Measurements from ENCODE around the gene KLF9. TPM values are rescaled to one million over a fixed set of nuclear protein-coding genes. Genes with fewer than 3 reads are reported as not detected.
A peak's percentile ranks its signal among the peaks of the same experiment; 100 is the strongest.

KLF9 gene
- total RNA-seq, 4 donors from 2014 or later, result 13.7 to 71.0 (median 17.3) TPM

- H3K4me3 ChIP-seq, result no peak overlapping the region
- H3K9me3 ChIP-seq, result no peaks in the 10 kb centered on the region
- H3K4me1 ChIP-seq, result peaks cover 22 to 85% (median 51%) of the 10 kb centered on the region in 3 donors
- TF ChIP-seq POLR2A (IDR thresholded peaks at IDR 0.05) (no peak), CTCF (IDR thresholded peaks at IDR 0.05) (no peak)
- intact Hi-C loops (cut with DNase I), result loop anchor here (10.0 kb wide), 1 partner anchor 51 kb away; no protein-coding TSS in a partner anchor
- H3K36me3 ChIP-seq, result no peaks in the 10 kb centered on the region
- H3K27ac ChIP-seq, result no peak overlapping the region
- no peaks in the 10 kb centered on the region for H3K27me3 ChIP-seq
- DNase-seq, result no peak
- WGBS, 2 donors, result 71 to 82% methylated on average over 6 of the region's 6 CpGs
Measured at GRCh38 chr9:70395652-70396051, 18.8 kb downstream of the KLF9 start.

- TF ChIP-seq CTCF (IDR thresholded peaks at IDR 0.05) (no peak), POLR2A (IDR thresholded peaks at IDR 0.05) (no peak)
- peak overlapping the region in 2 of 4 donors; percentile 5 to 24 for H3K27ac ChIP-seq
- 69 to 73% methylated on average over 3 of the region's 3 CpGs for WGBS, 2 donors
- peaks cover 10 to 75% (median 50%) of the 10 kb centered on the region in 3 donors for H3K4me1 ChIP-seq
- intact Hi-C loops (cut with DNase I), result loop anchor here (10.0 kb wide), 1 partner anchor 48 kb away; no protein-coding TSS in a partner anchor
- H3K4me3 ChIP-seq, result no peak overlapping the region
- H3K9me3 ChIP-seq, result no peaks in the 10 kb centered on the region
- no peak for DNase-seq
- H3K36me3 ChIP-seq, result peaks cover 0 to 4% (median 0%) of the 10 kb centered on the region in 3 donors
- H3K27me3 ChIP-seq, result no peaks in the 10 kb centered on the region
Measured at GRCh38 chr9:70392850-70393249, 21.6 kb downstream of the KLF9 start.

- TF ChIP-seq CTCF (IDR thresholded peaks at IDR 0.05) (peak in 1 of 6 experiments; percentile 18), POLR2A (IDR thresholded peaks at IDR 0.05) (no peak)
- Histone ChIP-seq H3K36me3 (peaks cover 0 to 11% (median 0%) of the 10 kb centered on the region in 3 donors), H3K27ac (no peak overlapping the region), H3K9me3 (no peaks in the 10 kb centered on the region), H3K27me3 (no peaks in the 10 kb centered on the region), H3K4me1 (peaks cover 10 to 69% (median 46%) of the 10 kb centered on the region in 3 donors), H3K4me3 (no peak overlapping the region)
- WGBS, 2 donors, result 68 to 74% methylated on average over 2 of the region's 2 CpGs
- intact Hi-C loops (cut with DNase I), result loop anchor here (10.0 kb wide), 1 partner anchor 47 kb away; no protein-coding TSS in a partner anchor
- DNase-seq, result no peak
Measured at GRCh38 chr9:70392189-70392588, 22.3 kb downstream of the KLF9 start.

GRCh38 chr9:70390933-70391341 is 23.5 kb downstream of the KLF9 start:
- Histone ChIP-seq H3K27ac (peak overlapping the region in 3 of 4 donors; percentile 5 to 37 (median 29)), H3K4me1 (peaks cover 10 to 64% (median 41%) of the 10 kb centered on the region in 3 donors)

More at GRCh38 chr9:70390933-70391341, 23.5 kb downstream of the KLF9 start:
- WGBS, 2 donors, result 65 to 67% methylated on average over 2 of the region's 2 CpGs
- Histone ChIP-seq H3K27me3 (no peaks in the 10 kb centered on the region), H3K9me3 (no peaks in the 10 kb centered on the region), H3K4me3 (no peak overlapping the region), H3K36me3 (peaks cover 0 to 23% (median 0%) of the 10 kb centered on the region in 3 donors)
- DNase-seq, result no peak
- TF ChIP-seq CTCF (IDR thresholded peaks at IDR 0.05) (no peak), POLR2A (IDR thresholded peaks at IDR 0.05) (no peak)
- intact Hi-C loops (cut with DNase I), result loop anchor here (10.0 kb wide), 1 partner anchor 46 kb away; no protein-coding TSS in a partner anchor

All from esophagus squamous epithelium (tissue), 5 donors.